GM13976 (cell line): ENCODE results near the gene TBX4.

ENCODE experiments used
- DNase-seq: peaks from one replicate; pipeline ENCODE4 v3.0.0; 2012; ENCODE audit warnings: low spot score
- in situ Hi-C: fragments of 300-500 bp; cut with MboI; formaldehyde crosslinking; loops from one replicate; pipeline ENCODE4 v1.12.0; 2022; ENCODE audit warnings: low sequenced_read_pairs, mixed read lengths, inconsistent platforms; ENCODE audit not compliant: unreplicated experiment
- TF ChIP-seq, protein P1 (sequence below): IDR thresholded peaks from 2 replicates; pipeline ENCODE4 v1.5.1; 2012; ENCODE audit warnings: borderline replicate concordance, mild to moderate bottlenecking; ENCODE audit not compliant: insufficient read depth; ENCODE audit errors: extremely low read depth, missing control alignments, control extremely low read depth

TBX4 gene

DNA sequence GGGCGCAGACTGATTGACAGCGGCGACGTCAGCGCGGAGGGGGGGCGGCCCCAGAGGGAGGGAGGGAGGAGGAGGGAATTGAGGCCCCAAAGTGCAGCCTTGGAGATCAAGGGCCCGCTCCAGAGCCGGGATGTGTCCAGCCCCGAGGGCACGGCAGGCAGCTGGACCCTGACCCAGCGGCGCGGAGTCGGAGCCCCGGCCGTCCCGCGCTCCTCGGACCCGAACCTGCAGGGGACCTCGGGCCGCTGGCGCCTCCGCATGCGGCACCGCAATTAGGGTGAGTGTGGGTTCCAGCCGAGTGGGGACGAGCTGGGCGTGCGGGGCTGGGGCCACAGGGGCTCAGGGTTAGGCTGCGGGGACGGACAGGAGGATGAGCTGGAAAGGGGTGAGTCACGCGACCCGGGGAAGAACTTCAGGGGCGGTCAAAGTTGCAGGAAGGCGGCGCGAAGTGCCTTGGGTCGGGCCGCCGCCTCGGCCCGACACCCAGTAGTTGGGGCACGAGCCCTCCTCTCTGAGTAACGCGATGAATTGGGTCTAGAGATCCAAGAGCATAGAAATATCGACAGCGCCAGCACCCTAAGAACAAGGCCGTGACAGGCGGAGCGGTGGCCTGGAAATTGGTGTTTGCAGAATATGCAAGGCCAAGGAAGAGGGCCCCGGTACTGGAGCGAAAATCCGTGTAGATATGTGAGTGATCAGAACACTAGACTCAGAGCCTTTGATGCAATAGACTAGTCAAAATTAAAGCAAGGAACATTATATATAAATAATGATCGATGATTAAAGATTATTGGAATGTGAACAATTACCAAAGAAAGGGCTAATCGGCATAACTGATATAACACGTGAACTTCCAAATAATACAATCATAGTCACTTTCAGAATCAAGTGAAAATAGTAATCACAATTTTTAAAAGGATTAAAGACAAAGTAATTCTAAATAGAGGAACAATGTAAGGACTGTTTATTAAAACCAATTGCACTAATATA lies at the start of gene TBX4:
TBX4 (plus strand) TSS at position 122 of the 990 bp plus-strand sequence. CDS start 4,069 bp downstream, outside the sequence.
- TF ChIP-seq, protein P1, sequence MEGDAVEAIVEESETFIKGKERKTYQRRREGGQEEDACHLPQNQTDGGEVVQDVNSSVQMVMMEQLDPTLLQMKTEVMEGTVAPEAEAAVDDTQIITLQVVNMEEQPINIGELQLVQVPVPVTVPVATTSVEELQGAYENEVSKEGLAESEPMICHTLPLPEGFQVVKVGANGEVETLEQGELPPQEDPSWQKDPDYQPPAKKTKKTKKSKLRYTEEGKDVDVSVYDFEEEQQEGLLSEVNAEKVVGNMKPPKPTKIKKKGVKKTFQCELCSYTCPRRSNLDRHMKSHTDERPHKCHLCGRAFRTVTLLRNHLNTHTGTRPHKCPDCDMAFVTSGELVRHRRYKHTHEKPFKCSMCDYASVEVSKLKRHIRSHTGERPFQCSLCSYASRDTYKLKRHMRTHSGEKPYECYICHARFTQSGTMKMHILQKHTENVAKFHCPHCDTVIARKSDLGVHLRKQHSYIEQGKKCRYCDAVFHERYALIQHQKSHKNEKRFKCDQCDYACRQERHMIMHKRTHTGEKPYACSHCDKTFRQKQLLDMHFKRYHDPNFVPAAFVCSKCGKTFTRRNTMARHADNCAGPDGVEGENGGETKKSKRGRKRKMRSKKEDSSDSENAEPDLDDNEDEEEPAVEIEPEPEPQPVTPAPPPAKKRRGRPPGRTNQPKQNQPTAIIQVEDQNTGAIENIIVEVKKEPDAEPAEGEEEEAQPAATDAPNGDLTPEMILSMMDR, result no peak
- no peak for DNase-seq
- in situ Hi-C loops, result no loop called here

DNA sequence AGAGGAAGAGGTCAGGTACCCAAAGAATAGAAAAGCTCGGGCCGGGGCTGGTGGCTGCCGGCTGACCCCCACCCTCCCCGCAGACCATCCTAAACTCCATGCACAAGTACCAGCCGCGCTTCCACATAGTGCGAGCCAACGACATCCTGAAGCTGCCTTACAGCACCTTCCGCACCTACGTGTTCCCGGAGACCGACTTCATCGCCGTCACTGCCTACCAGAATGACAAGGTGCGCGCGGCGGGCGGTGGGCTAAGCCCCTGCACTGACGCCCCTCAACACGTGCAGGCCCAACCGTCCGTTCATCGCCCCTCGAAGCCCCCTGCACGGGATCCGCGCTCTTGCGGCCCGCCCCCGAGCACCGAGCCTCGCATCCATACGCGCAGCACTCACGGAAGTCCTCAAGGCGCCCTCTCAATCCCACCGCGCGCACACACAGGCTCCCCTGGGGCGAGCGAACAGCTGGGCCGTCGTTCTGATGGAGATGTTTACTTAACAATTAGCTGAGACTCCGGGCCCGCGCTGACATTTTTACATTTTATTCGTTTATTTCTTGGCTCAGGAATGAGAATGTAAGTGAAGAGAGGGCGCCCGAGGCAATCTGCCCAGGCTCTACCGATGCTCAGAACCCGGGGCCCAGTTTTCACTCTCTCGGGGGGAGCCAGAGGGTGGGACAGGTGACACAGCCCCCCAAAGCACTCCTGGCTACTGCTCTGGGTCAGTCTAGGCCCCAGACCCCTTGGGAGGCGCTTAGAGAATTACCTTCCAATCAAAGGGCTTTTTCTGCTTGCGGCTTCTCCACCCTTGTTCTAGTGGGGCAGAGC lies 49.0 kb upstream of the TBX4 start:
- DNase-seq, result no peak
- TF ChIP-seq, protein P1, result no peak
- in situ Hi-C loops, result loop anchor here (25.0 kb wide), 1 partner anchor 434 kb away; no protein-coding TSS in a partner anchor

- TF ChIP-seq, protein P1, result no peak
- DNase-seq, result no peak
- in situ Hi-C loops, result loop anchor here (25.0 kb wide), 1 partner anchor 433 kb away; no protein-coding TSS in a partner anchor
These were observed 48.2 kb upstream of the TBX4 start for GRCh38 chr17:61403801-61404662.

- in situ Hi-C loops, result loop anchor here (25.0 kb wide), 1 partner anchor 433 kb away; no protein-coding TSS in a partner anchor
- TF ChIP-seq, protein P1, result no peak
- DNase-seq, result no peak
These were observed 47.6 kb upstream of the TBX4 start for GRCh38 chr17:61404663-61404912.

DNA sequence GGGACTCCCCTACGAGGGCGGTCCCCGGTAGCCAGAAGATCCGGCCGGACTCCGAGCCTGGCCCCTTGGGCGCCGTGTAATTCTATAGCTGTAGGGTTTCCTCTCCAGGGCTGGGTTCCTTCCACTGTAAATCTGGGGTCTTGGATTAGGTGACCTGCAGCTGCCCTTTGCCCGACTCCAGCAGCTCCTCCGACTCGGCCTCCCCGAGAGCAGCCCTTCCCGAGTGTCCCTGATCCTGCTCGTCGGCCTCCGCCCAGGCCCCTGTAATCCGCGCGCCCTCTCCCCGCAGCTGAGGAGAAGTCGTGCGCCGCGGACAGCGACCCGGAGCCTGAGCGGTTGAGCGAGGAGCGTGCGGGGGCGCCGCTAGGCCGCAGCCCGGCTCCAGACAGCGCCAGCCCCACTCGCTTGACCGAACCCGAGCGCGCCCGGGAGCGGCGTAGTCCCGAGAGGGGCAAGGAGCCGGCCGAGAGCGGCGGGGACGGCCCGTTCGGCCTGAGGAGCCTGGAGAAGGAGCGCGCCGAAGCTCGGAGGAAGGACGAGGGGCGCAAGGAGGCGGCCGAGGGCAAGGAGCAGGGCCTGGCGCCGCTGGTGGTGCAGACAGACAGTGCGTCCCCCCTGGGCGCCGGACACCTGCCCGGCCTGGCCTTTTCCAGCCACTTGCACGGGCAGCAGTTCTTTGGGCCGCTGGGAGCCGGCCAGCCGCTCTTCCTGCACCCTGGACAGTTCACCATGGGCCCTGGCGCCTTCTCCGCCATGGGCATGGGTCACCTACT lies 47.1 kb upstream of the TBX4 start:
- in situ Hi-C loops, result loop anchor here (25.0 kb wide), 1 partner anchor 432 kb away; no protein-coding TSS in a partner anchor
- no peak for DNase-seq
- TF ChIP-seq, protein P1, result no peak
